H1 (cell line): Measurements from ENCODE around the gene GTF2IRD1. TPM values are rescaled to one million over a fixed set of nuclear protein-coding genes. Genes with fewer than 3 reads are reported as not detected.

Experiments
- CTCF ChIA-PET: fragments of 300-600 bp; sonication (Branson Sonifier 250); formaldehyde crosslinking; loops from one replicate; lab custom pipeline; 2021; ENCODE audit not compliant: partially characterized antibody; lab: Charles Lee
- POLR2A ChIA-PET: fragments of 300-600 bp; sonication (Branson Sonifier 250); formaldehyde crosslinking; loops from one replicate; lab custom pipeline; 2021; ENCODE audit warnings: inconsistent platforms; ENCODE audit not compliant: partially characterized antibody; lab: Charles Lee
- DNase-seq, 2 experiments: peaks; one replicate each; pipeline versions ENCODE4 v3.0.0 to v3.0.0-alpha.2; 2010 to 2022; ENCODE audit warnings: low spot score in 2 of 2, low read depth in 1 of 2, mixed read lengths in 1 of 2
- FAIRE-seq: peaks from 2 replicates; lab custom pipeline; 2011; peaks lifted over from hg19 to GRCh38; lab: Jason Lieb, UNC
- H2AFZ ChIP-seq: 2 replicates; pipeline ENCODE4 v1.8.1; 2012; ENCODE audit warnings: low read length, inconsistent platforms
- H2AK5ac ChIP-seq: 2 replicates; pipeline ENCODE4 v1.6.1; 2013; ENCODE audit warnings: low read depth, low read length
- H2BK120ac ChIP-seq: replicated peaks from 2 replicates; pipeline ENCODE3; 2013; ENCODE audit warnings: low read depth, low read length, inconsistent platforms
- H2BK12ac ChIP-seq: 2 replicates; pipeline ENCODE4 v1.6.1; 2013; ENCODE audit warnings: low read depth, low read length
- H2BK15ac ChIP-seq: 2 replicates; pipeline ENCODE4 v1.6.1; 2013; ENCODE audit warnings: low read length
- H2BK20ac ChIP-seq: 2 replicates; pipeline ENCODE4 v1.6.1; 2013; ENCODE audit warnings: low read length
- H2BK5ac ChIP-seq: 2 replicates; pipeline ENCODE4 v1.6.1; 2013; ENCODE audit warnings: low read depth, low read length
- H3K14ac ChIP-seq: 2 replicates; pipeline ENCODE4 v1.6.1; 2013; ENCODE audit warnings: inconsistent platforms; ENCODE audit not compliant: insufficient read length
- H3K18ac ChIP-seq: 2 replicates; pipeline ENCODE4 v1.6.1; 2013; ENCODE audit warnings: low read length; ENCODE audit errors: extremely low read depth
- H3K23ac ChIP-seq: 2 replicates; pipeline ENCODE4 v1.6.1; 2013; ENCODE audit warnings: inconsistent platforms; ENCODE audit not compliant: insufficient read length
- H3K23me2 ChIP-seq: 2 replicates; pipeline ENCODE4 v1.6.1; 2013; ENCODE audit warnings: low read depth, low read length
- H3K27ac ChIP-seq: 2 replicates; pipeline ENCODE4 v1.6.1; 2011; ENCODE audit warnings: low read depth, low read length, inconsistent platforms
- H3K27me3 ChIP-seq, 4 experiments: replicated peaks in 1 of 4; 1 replicate in 1 of 4; 2 replicates in 3 of 4; pipeline versions ENCODE4 v1.6.1 to v1.8.1; 2011 to 2013; ENCODE audit warnings: low read length in 3 of 4, mild to moderate bottlenecking in 3 of 4, inconsistent platforms in 2 of 4, mixed read lengths in 2 of 4, moderate library complexity in 1 of 4; ENCODE audit not compliant: control insufficient read depth in 3 of 4, insufficient read depth in 3 of 4; ENCODE audit errors: extremely low read depth in 1 of 4
- H3K36me3 ChIP-seq, 4 experiments: 2 replicates each; pipeline versions ENCODE4 v1.6.1 to v1.8.1; 2011 to 2013; ENCODE audit warnings: mild to moderate bottlenecking in 4 of 4, low read length in 3 of 4, moderate library complexity in 2 of 4, control low read depth in 1 of 4, inconsistent platforms in 1 of 4; ENCODE audit not compliant: insufficient read depth in 4 of 4, control insufficient read depth in 2 of 4
- H3K4ac ChIP-seq: replicated peaks from 2 replicates; pipeline ENCODE3; 2013; ENCODE audit warnings: low read length, low read depth, mixed read lengths, inconsistent platforms; ENCODE audit not compliant: insufficient read length
- H3K4me1 ChIP-seq, 4 experiments: replicated peaks in 1 of 4; 1 replicate in 1 of 4; 2 replicates in 3 of 4; pipeline versions ENCODE4 v1.6.1 to v1.8.1; 2011 to 2013; ENCODE audit warnings: low read length in 3 of 4, inconsistent platforms in 2 of 4, mixed read lengths in 1 of 4; ENCODE audit not compliant: insufficient read depth in 4 of 4, control insufficient read depth in 3 of 4
- H3K4me2 ChIP-seq, 2 experiments: 2 replicates each; pipeline versions ENCODE4 v1.6.1 to v1.8.1; 2011 to 2013; ENCODE audit warnings: low read depth in 2 of 2, low read length in 2 of 2, control low read depth in 1 of 2, inconsistent platforms in 1 of 2, mild to moderate bottlenecking in 1 of 2; ENCODE audit not compliant: insufficient read depth in 1 of 2
- H3K4me3 ChIP-seq, 4 experiments: fragments of 200-600, 300-600 bp in 1 of 4; sonication (generic), shearing (Covaris generic), sonication (Bioruptor Twin) in 1 of 4; 2 replicates each; pipeline versions ENCODE4 v1.5.1 to v1.8.1; 2011 to 2016; ENCODE audit warnings: low read length in 4 of 4, low read depth in 3 of 4, control low read depth in 2 of 4, inconsistent platforms in 2 of 4, mild to moderate bottlenecking in 2 of 4, mixed read lengths in 1 of 4, moderate library complexity in 1 of 4; ENCODE audit not compliant: insufficient read depth in 2 of 4; ENCODE audit errors: extremely low read depth in 1 of 4
- H3K56ac ChIP-seq: replicated peaks from 2 replicates; pipeline ENCODE3; 2013; ENCODE audit warnings: low read depth, mild to moderate bottlenecking, mixed read lengths, low read length, inconsistent platforms; ENCODE audit not compliant: insufficient read length
- H3K79me1 ChIP-seq: 2 replicates; pipeline ENCODE4 v1.6.1; 2013; ENCODE audit warnings: low read depth, low read length, control low read depth
- H3K79me2 ChIP-seq, 2 experiments: 2 replicates each; pipeline versions ENCODE4 v1.6.1 to v1.8.1; 2012 to 2013; ENCODE audit warnings: low read length in 2 of 2, mild to moderate bottlenecking in 2 of 2, inconsistent platforms in 1 of 2; ENCODE audit not compliant: insufficient read depth in 2 of 2, control insufficient read depth in 1 of 2
- H3K9ac ChIP-seq, 4 experiments: replicated peaks in 1 of 4; 1 replicate in 1 of 4; 2 replicates in 3 of 4; pipeline versions ENCODE4 v1.6.1 to v1.8.1; 2011 to 2013; ENCODE audit warnings: low read depth in 3 of 4, low read length in 3 of 4, control low read depth in 2 of 4, mild to moderate bottlenecking in 2 of 4, moderate library complexity in 2 of 4, inconsistent platforms in 1 of 4; ENCODE audit errors: extremely low read depth in 1 of 4
- H3K9me3 ChIP-seq, 2 experiments: 2 replicates each; pipeline versions ENCODE4 v1.6.1 to v1.8.1; 2012 to 2013; ENCODE audit warnings: mild to moderate bottlenecking in 2 of 2, moderate library complexity in 2 of 2, control low read depth in 1 of 2, inconsistent platforms in 1 of 2, low read depth in 1 of 2, low read length in 1 of 2, mixed read lengths in 1 of 2; ENCODE audit not compliant: insufficient read depth in 2 of 2
- H4K20me1 ChIP-seq, 2 experiments: replicated peaks in 1 of 2; 2 replicates each; pipeline versions ENCODE3 to v1.8.1; 2011 to 2013; ENCODE audit warnings: inconsistent platforms in 2 of 2, low read length in 2 of 2, mild to moderate bottlenecking in 1 of 2; ENCODE audit not compliant: insufficient read depth in 2 of 2, control insufficient read depth in 1 of 2
- H4K5ac ChIP-seq: 2 replicates; pipeline ENCODE4 v1.6.1; 2013; ENCODE audit warnings: low read length, low read depth, mixed read lengths, inconsistent platforms; ENCODE audit not compliant: insufficient read length
- H4K8ac ChIP-seq: 2 replicates; pipeline ENCODE4 v1.8.0; 2013; ENCODE audit warnings: mild to moderate bottlenecking, moderate library complexity, low read length, inconsistent platforms; ENCODE audit not compliant: insufficient read depth; ENCODE audit errors: extremely low read depth
- H4K91ac ChIP-seq: replicated peaks from 2 replicates; pipeline ENCODE3; 2013; ENCODE audit warnings: low read length, mixed read lengths, inconsistent platforms; ENCODE audit not compliant: insufficient read length
- CHD2 ChIP-seq: IDR thresholded peaks from 2 replicates; pipeline ENCODE4 v1.6.1; 2012; ENCODE audit warnings: low read length, improper control_type of control experiment
- JUN ChIP-seq: IDR thresholded peaks from 2 replicates; pipeline ENCODE4 v1.6.1; 2011; ENCODE audit warnings: low read depth, mild to moderate bottlenecking, improper control_type of control experiment, low read length
- RFX5 ChIP-seq: IDR thresholded peaks from 2 replicates; pipeline ENCODE4 v1.6.1; 2011; ENCODE audit warnings: low read depth, low read length, improper control_type of control experiment, borderline replicate concordance
- TCF12 ChIP-seq: IDR thresholded peaks from 2 replicates; pipeline ENCODE4 v1.6.1; 2011; ENCODE audit warnings: low read depth, mild to moderate bottlenecking, low read length
- TEAD4 ChIP-seq: IDR thresholded peaks from 2 replicates; pipeline ENCODE4 v1.6.1; 2012; ENCODE audit warnings: low read depth, low read length, inconsistent platforms, mixed read lengths
- WGBS, 2 experiments: shearing (Covaris generic) in 1 of 2; methylation state at CpG; one replicate each; pipeline versions ENCODE4 v1.1.6 to v1.1.7; 2013 to 2015; ENCODE audit warnings: low lambda C conversion rate in 2 of 2, mixed read lengths in 2 of 2, inconsistent platforms in 1 of 2, low coverage in 1 of 2, missing lambda C conversion rate in 1 of 2; ENCODE audit not compliant: insufficient replicate concordance in 2 of 2, insufficient coverage in 1 of 2, insufficient read length in 1 of 2; ENCODE audit errors: extremely low coverage in 1 of 2, missing lambda C conversion rate in 1 of 2; 5-methylcytosine and 5-hydroxymethylcytosine counted together
- polyA plus RNA-seq, 7 experiments: library from polyadenylated mRNA; depleted of rRNA in 3 of 7; stranded (reverse) in 5 of 7; unstranded in 2 of 7; fragments of >200 nt in 5 of 7; fragments of 200-250 nt in 2 of 7; gene quantifications; 1 replicate in 5 of 7; 2 replicates in 1 of 7; 4 replicates in 1 of 7; pipeline versions ENCODE4 v1.2.1 to v1.2.3, GENCODE V29; 2011 to 2013; ENCODE audit warnings: missing spikeins in 2 of 7, mixed read lengths in 2 of 7
- total RNA-seq: library from RNA; stranded (reverse); fragmentation: NEBNext Ultra II Directional; extraction: Animal tissue kit (Norgen Biotek cat#: 25700); gene quantifications from 2 replicates; pipeline ENCODE4 v1.2.1, GENCODE V29; 2021

Gene GTF2IRD1
- total and polyA plus RNA-seq, 2 of the 8 experiments (the other 6 are each of a cell fraction or from before 2014, with no cell fraction given), result 27.4 to 45.4 TPM

GRCh38 chr7:74518041-74518440 is 64.3 kb downstream of the GTF2IRD1 start:
- Histone ChIP-seq H3K27me3 (no peaks in the 10 kb centered on the region), H3K9ac (no peak overlapping the region), H2AK5ac (no peak overlapping the region), H3K56ac (no peak overlapping the region), H2BK15ac (no peak overlapping the region), H3K79me2 (no peaks in the 10 kb centered on the region), H3K27ac (no peak overlapping the region), H3K4ac (no peak overlapping the region), H2BK12ac (no peak overlapping the region), H3K4me1 (no peaks in the 10 kb centered on the region), H3K9me3 (no peaks in the 10 kb centered on the region), H4K20me1 (peaks cover 0 to 3% of the 10 kb centered on the region in 2 experiments), H2AFZ (no peak overlapping the region), H3K4me2 (no peak overlapping the region), H3K36me3 (peaks cover 4 to 43% (median 29%) of the 10 kb centered on the region in 4 experiments; a peak in 7 of 8 replicates), H4K5ac (no peak overlapping the region), H4K91ac (no peak overlapping the region), H3K23ac (no peak overlapping the region), H3K23me2 (no peaks in the 10 kb centered on the region), H2BK5ac (no peak overlapping the region), H2BK20ac (no peak overlapping the region), H3K18ac (no peak overlapping the region), H3K14ac (no peak overlapping the region), H2BK120ac (no peak overlapping the region), H3K4me3 (no peak overlapping the region), H3K79me1 (no peaks in the 10 kb centered on the region), H4K8ac (no peak overlapping the region)
- TF ChIP-seq TEAD4, result no peak
- TF ChIP-seq JUN, result no peak
- TF ChIP-seq RFX5, result no peak
- TF ChIP-seq CHD2, result no peak
- no peak for TF ChIP-seq TCF12
- FAIRE-seq, result no peak
- WGBS, 2 experiments, result 93% methylated on average over 8 of the region's 13 CpGs; no CpG with 5 or more reads in 1 of the 2 experiments
- ChIA-PET CTCF (interaction anchor here (0.6 to 1.5 kb wide), 4 partner anchors 10 to 223 kb away, joined by 3 to 4 read pairs (median 4); no protein-coding TSS in a partner anchor), POLR2A (interaction anchor here (0.8 kb wide), 1 partner anchor 11 kb away, joined by 3 read pairs; no protein-coding TSS in a partner anchor)
- DNase-seq, result no peak
